ENCODE measurements around the gene CSTPP1. TPM values are rescaled to one million over a fixed set of nuclear protein-coding genes. Genes with fewer than 3 reads are reported as not detected.

The CSTPP1 gene
- total and polyA plus RNA-seq, 8 donors: 16.4 to 146 (median 37.3) TPM

- H3K27ac ChIP-seq: no peak overlapping the region
- WGBS, 5 donors: 90 to 96% (median 94%) methylated on average over 16 of the region's 16 CpGs
- H3K9me3 ChIP-seq: no peaks in the 10 kb centered on the region
- no peak for DNase-seq
- no peak overlapping the region for H3K4me3 ChIP-seq
- H3K27me3 ChIP-seq: no peaks in the 10 kb centered on the region
- peaks cover 4 to 63% (median 41%) of the 10 kb centered on the region in 4 donors for H3K36me3 ChIP-seq
- intact Hi-C loops (cut with DNase I; ENCODE audit: low total_unique reads): no loop called here
- TF ChIP-seq EP300 (IDR thresholded peaks at IDR 0.05) (no peak), POLR2A (IDR thresholded peaks at IDR 0.05) (no peak)
- peaks cover 0 to 27% (median 14%) of the 10 kb centered on the region in 4 donors for H3K4me1 ChIP-seq
These were observed 42.1 kb upstream of the CSTPP1 start for GRCh38 chr11:46894506-46894905.

- intact Hi-C loops (cut with DNase I; ENCODE audit: low total_unique reads): no loop called here
- no peak overlapping the region for H3K27ac ChIP-seq
- no peaks in the 10 kb centered on the region for H3K9me3 ChIP-seq
- H3K27me3 ChIP-seq: no peaks in the 10 kb centered on the region
- peaks cover 7 to 67% (median 45%) of the 10 kb centered on the region in 4 donors for H3K36me3 ChIP-seq
- H3K4me3 ChIP-seq: no peak overlapping the region
- DNase-seq: no peak
- TF ChIP-seq POLR2A (IDR thresholded peaks at IDR 0.05) (no peak), EP300 (IDR thresholded peaks at IDR 0.05) (no peak), POLR2AphosphoS5 (IDR thresholded peaks at IDR 0.05) (no peak)
- WGBS, 5 donors: 87 to 96% (median 94%) methylated on average over 10 of the region's 10 CpGs
- H3K4me1 ChIP-seq: peaks cover 0 to 27% (median 14%) of the 10 kb centered on the region in 4 donors
These were observed 41.6 kb upstream of the CSTPP1 start for GRCh38 chr11:46894961-46895360.

- Histone ChIP-seq H3K27ac (no peak overlapping the region), H3K4me3 (no peak overlapping the region), H3K27me3 (no peaks in the 10 kb centered on the region), H3K9me3 (no peaks in the 10 kb centered on the region), H3K4me1 (peaks cover 0 to 27% (median 14%) of the 10 kb centered on the region in 4 donors), H3K36me3 (peaks cover 7 to 70% (median 46%) of the 10 kb centered on the region in 4 donors)
- no peak for TF ChIP-seq POLR2A (IDR thresholded peaks at IDR 0.05)
- TF ChIP-seq EP300 (IDR thresholded peaks at IDR 0.05): no peak
- peak in 1 of 3 donors; percentile 2 for TF ChIP-seq POLR2AphosphoS5 (IDR thresholded peaks at IDR 0.05)
- WGBS, 5 donors: 36 to 76% (median 46%) methylated on average over 8 to 10 of the region's 10 CpGs
- intact Hi-C loops (cut with DNase I; ENCODE audit: low total_unique reads): no loop called here
- DNase-seq: peak in 1 of 2 donors; percentile 89
These were observed 40.7 kb upstream of the CSTPP1 start for GRCh38 chr11:46895821-46896220.

- H3K4me1 ChIP-seq: peaks cover 0 to 27% (median 14%) of the 10 kb centered on the region in 4 donors
- WGBS, 5 donors: 90 to 97% (median 93%) methylated on average over 10 of the region's 10 CpGs
- no peak overlapping the region for H3K27ac ChIP-seq
- no peaks in the 10 kb centered on the region for H3K9me3 ChIP-seq
- TF ChIP-seq CTCF (IDR thresholded peaks at IDR 0.05) (no peak), EP300 (IDR thresholded peaks at IDR 0.05) (no peak), POLR2AphosphoS5 (IDR thresholded peaks at IDR 0.05) (no peak), POLR2A (IDR thresholded peaks at IDR 0.05) (no peak)
- peak in 1 of 2 donors; percentile 38 for DNase-seq
- H3K36me3 ChIP-seq: peaks cover 7 to 66% (median 46%) of the 10 kb centered on the region in 4 donors
- intact Hi-C loops (cut with DNase I; ENCODE audit: low total_unique reads): no loop called here
- no peaks in the 10 kb centered on the region for H3K27me3 ChIP-seq
- H3K4me3 ChIP-seq: no peak overlapping the region
These were observed 39.7 kb upstream of the CSTPP1 start for GRCh38 chr11:46896719-46897406.

GRCh38 chr11:46898396-46899095, 38.0 kb upstream of the CSTPP1 start:
- intact Hi-C loops (cut with DNase I; ENCODE audit: low total_unique reads): no loop called here
- peak; percentile 66 to 76 for DNase-seq
- Histone ChIP-seq H3K4me3 (no peak overlapping the region), H3K36me3 (peaks cover 7 to 49% (median 39%) of the 10 kb centered on the region in 4 donors), H3K27me3 (no peaks in the 10 kb centered on the region), H3K27ac (no peak overlapping the region), H3K9me3 (no peaks in the 10 kb centered on the region), H3K4me1 (peaks cover 0 to 29% (median 14%) of the 10 kb centered on the region in 4 donors)
- WGBS, 5 donors: 64 to 83% (median 76%) methylated on average over 17 of the region's 17 CpGs
- no peak for TF ChIP-seq POLR2A (IDR thresholded peaks at IDR 0.05)
- no peak for TF ChIP-seq EP300 (IDR thresholded peaks at IDR 0.05)
- TF ChIP-seq POLR2AphosphoS5 (IDR thresholded peaks at IDR 0.05): no peak
- no peak for TF ChIP-seq CTCF (IDR thresholded peaks at IDR 0.05)

Data from stomach (tissue), 9 donors.